BLaER1 (cell line): Measurements from ENCODE around the gene ELMO1.

Experiments used
- H3K27ac ChIP-seq: shearing (Covaris generic); formaldehyde crosslinking; 2 replicates; pipeline ENCODE4 v1.8.1; 2022
- H3K27me3 ChIP-seq: shearing (Covaris generic); formaldehyde crosslinking; 2 replicates; pipeline ENCODE4 v1.8.1; 2022
- H3K36me3 ChIP-seq: shearing (Covaris generic); formaldehyde crosslinking; 2 replicates; pipeline ENCODE4 v1.8.1; 2022
- H3K4me1 ChIP-seq: shearing (Covaris generic); formaldehyde crosslinking; 2 replicates; pipeline ENCODE4 v1.8.1; 2022
- H3K4me2 ChIP-seq: shearing (Covaris generic); formaldehyde crosslinking; 2 replicates; pipeline ENCODE4 v1.8.1; 2022
- H3K4me3 ChIP-seq: shearing (Covaris generic); formaldehyde crosslinking; 2 replicates; pipeline ENCODE4 v1.8.1; 2022
- H3K9ac ChIP-seq: shearing (Covaris generic); formaldehyde crosslinking; 2 replicates; pipeline ENCODE4 v1.8.1; 2022
- H3K9me3 ChIP-seq: shearing (Covaris generic); formaldehyde crosslinking; 2 replicates; pipeline ENCODE4 v1.8.1; 2022
- H4K20me1 ChIP-seq: shearing (Covaris generic); formaldehyde crosslinking; 2 replicates; pipeline ENCODE4 v1.8.1; 2022
- Cebpa-rat ChIP-seq: shearing (Covaris generic); IDR thresholded peaks from 2 replicates; pipeline ENCODE4 v1.8.1; 2022

Gene ELMO1

GRCh38 chr7:37231613-37232012 is 217.1 kb downstream of the ELMO1 start:
- Histone ChIP-seq H3K4me2 (no peak overlapping the region), H4K20me1 (peaks cover 11% of the 10 kb centered on the region; the same call in 1 of the 2 replicates), H3K4me1 (no peaks in the 10 kb centered on the region), H3K36me3 (peaks cover 25% of the 10 kb centered on the region), H3K27me3 (no peaks in the 10 kb centered on the region), H3K4me3 (no peak overlapping the region), H3K9ac (no peak overlapping the region), H3K9me3 (no peaks in the 10 kb centered on the region), H3K27ac (no peak overlapping the region)
- no peak for TF ChIP-seq Cebpa-rat

GRCh38 chr7:37230221-37230620 is 218.4 kb downstream of the ELMO1 start:
- Histone ChIP-seq H3K9me3 (no peaks in the 10 kb centered on the region), H3K27me3 (no peaks in the 10 kb centered on the region), H3K4me1 (no peaks in the 10 kb centered on the region), H3K4me3 (no peak overlapping the region), H3K27ac (no peak overlapping the region), H3K36me3 (peaks cover 25% of the 10 kb centered on the region), H3K4me2 (no peak overlapping the region), H3K9ac (no peak overlapping the region), H4K20me1 (peaks cover under 1% of the 10 kb centered on the region; the same call in 1 of the 2 replicates)
- no peak for TF ChIP-seq Cebpa-rat

- Histone ChIP-seq H3K9me3 (no peaks in the 10 kb centered on the region), H3K4me3 (no peak overlapping the region), H3K36me3 (peaks cover 30% of the 10 kb centered on the region), H3K27ac (no peak overlapping the region), H3K4me1 (no peaks in the 10 kb centered on the region), H3K27me3 (no peaks in the 10 kb centered on the region), H3K9ac (no peak overlapping the region), H3K4me2 (no peak overlapping the region), H4K20me1 (no peaks in the 10 kb centered on the region)
- TF ChIP-seq Cebpa-rat = no peak
Observed at GRCh38 chr7:37229381-37229780, 219.3 kb downstream of the ELMO1 start.

GRCh38 chr7:37225285-37225969 is 223.2 kb downstream of the ELMO1 start:
- no peaks in the 10 kb centered on the region for H3K27me3 ChIP-seq
- no peaks in the 10 kb centered on the region for H3K4me1 ChIP-seq
- no peak overlapping the region for H3K4me2 ChIP-seq
- peaks cover 33% of the 10 kb centered on the region for H3K36me3 ChIP-seq
- no peaks in the 10 kb centered on the region for H3K9me3 ChIP-seq
- no peak overlapping the region for H3K9ac ChIP-seq
- no peak overlapping the region for H3K4me3 ChIP-seq
- H3K27ac ChIP-seq = no peak overlapping the region
- TF ChIP-seq Cebpa-rat = no peak
- no peaks in the 10 kb centered on the region for H4K20me1 ChIP-seq

GRCh38 chr7:37224746-37225145 is 223.9 kb downstream of the ELMO1 start:
- no peak overlapping the region for H3K4me2 ChIP-seq
- H3K9ac ChIP-seq = no peak overlapping the region
- no peak for TF ChIP-seq Cebpa-rat
- H3K27me3 ChIP-seq = no peaks in the 10 kb centered on the region
- H3K9me3 ChIP-seq = no peaks in the 10 kb centered on the region
- H3K36me3 ChIP-seq = peaks cover 33% of the 10 kb centered on the region
- no peak overlapping the region for H3K27ac ChIP-seq
- H3K4me3 ChIP-seq = no peak overlapping the region
- H3K4me1 ChIP-seq = no peaks in the 10 kb centered on the region
- H4K20me1 ChIP-seq = no peaks in the 10 kb centered on the region

- Histone ChIP-seq H3K27ac (no peak overlapping the region), H3K4me2 (no peak overlapping the region), H3K27me3 (no peaks in the 10 kb centered on the region), H3K9ac (no peak overlapping the region), H3K4me1 (peaks cover 10% of the 10 kb centered on the region), H3K9me3 (no peaks in the 10 kb centered on the region), H4K20me1 (no peaks in the 10 kb centered on the region), H3K4me3 (no peak overlapping the region), H3K36me3 (peaks cover 56% of the 10 kb centered on the region)
- no peak for TF ChIP-seq Cebpa-rat
Observed at GRCh38 chr7:37220664-37221063, 228.0 kb downstream of the ELMO1 start.

- Histone ChIP-seq H4K20me1 (no peaks in the 10 kb centered on the region), H3K36me3 (peaks cover 63% of the 10 kb centered on the region), H3K27me3 (no peaks in the 10 kb centered on the region), H3K9ac (no peak overlapping the region), H3K4me3 (no peak overlapping the region), H3K4me1 (peaks cover 10% of the 10 kb centered on the region), H3K4me2 (no peak overlapping the region), H3K27ac (no peak overlapping the region), H3K9me3 (no peaks in the 10 kb centered on the region)
- TF ChIP-seq Cebpa-rat = no peak
Observed at GRCh38 chr7:37218956-37219355, 229.7 kb downstream of the ELMO1 start.

GRCh38 chr7:37216923-37217322 is 231.7 kb downstream of the ELMO1 start:
- Histone ChIP-seq H3K9me3 (no peaks in the 10 kb centered on the region), H3K4me3 (no peak overlapping the region), H3K4me1 (peaks cover 26% of the 10 kb centered on the region), H3K27me3 (no peaks in the 10 kb centered on the region), H3K4me2 (no peak overlapping the region), H3K36me3 (peaks cover 65% of the 10 kb centered on the region), H4K20me1 (peaks cover 6% of the 10 kb centered on the region; the same call in 1 of the 2 replicates), H3K9ac (no peak overlapping the region), H3K27ac (no peak overlapping the region)
- no peak for TF ChIP-seq Cebpa-rat

GRCh38 chr7:37216156-37216852 is 232.4 kb downstream of the ELMO1 start:
- Histone ChIP-seq H3K4me1 (peaks cover 26% of the 10 kb centered on the region), H3K27me3 (no peaks in the 10 kb centered on the region), H3K4me3 (no peak overlapping the region), H4K20me1 (peaks cover 6% of the 10 kb centered on the region; the same call in 1 of the 2 replicates), H3K36me3 (peaks cover 64% of the 10 kb centered on the region), H3K9me3 (no peaks in the 10 kb centered on the region), H3K27ac (no peak overlapping the region), H3K4me2 (no peak overlapping the region), H3K9ac (no peak overlapping the region)
- TF ChIP-seq Cebpa-rat = no peak

- peaks cover 64% of the 10 kb centered on the region for H3K36me3 ChIP-seq
- no peaks in the 10 kb centered on the region for H3K9me3 ChIP-seq
- no peak overlapping the region for H3K4me2 ChIP-seq
- no peaks in the 10 kb centered on the region for H3K27me3 ChIP-seq
- TF ChIP-seq Cebpa-rat = no peak
- peaks cover 6% of the 10 kb centered on the region; the same call in 1 of the 2 replicates for H4K20me1 ChIP-seq
- H3K4me3 ChIP-seq = no peak overlapping the region
- peaks cover 26% of the 10 kb centered on the region for H3K4me1 ChIP-seq
- H3K9ac ChIP-seq = no peak overlapping the region
- H3K27ac ChIP-seq = no peak overlapping the region
Observed at GRCh38 chr7:37215290-37215923, 233.3 kb downstream of the ELMO1 start.
